Right hindlimb (tissue), 1 donor: ENCODE data around the gene ZNF263.
"Not testable (repeated sequence)": the region's sequence is repeated elsewhere in the genome, so short reads cannot be mapped to it uniquely, and the experiment has no call there.

Experiments used
- DNase-seq: peaks from one replicate; pipeline ENCODE4 v3.0.0-alpha.2; 2018

The ZNF263 gene

DNA sequence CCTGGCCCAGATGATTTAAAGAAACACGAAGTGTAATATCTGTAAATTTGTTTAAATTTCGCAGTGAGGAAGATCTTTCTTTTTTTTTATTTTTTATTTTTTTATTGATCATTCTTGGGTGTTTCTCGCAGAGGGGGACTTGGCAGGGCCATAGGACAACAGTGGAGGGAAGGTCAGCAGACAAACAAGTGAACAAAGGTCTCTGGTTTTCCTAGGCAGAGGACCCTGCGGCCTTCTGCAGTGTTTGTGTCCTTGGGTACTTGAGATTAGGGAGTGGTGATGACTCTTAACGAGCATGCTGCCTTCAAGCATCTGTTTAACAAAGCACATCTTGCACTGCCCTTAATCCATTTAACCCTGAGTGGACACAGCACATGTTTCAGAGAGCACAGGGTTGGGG, 12.6 kb upstream of the ZNF263 start:
- not testable (repeated sequence) for DNase-seq

DNA sequence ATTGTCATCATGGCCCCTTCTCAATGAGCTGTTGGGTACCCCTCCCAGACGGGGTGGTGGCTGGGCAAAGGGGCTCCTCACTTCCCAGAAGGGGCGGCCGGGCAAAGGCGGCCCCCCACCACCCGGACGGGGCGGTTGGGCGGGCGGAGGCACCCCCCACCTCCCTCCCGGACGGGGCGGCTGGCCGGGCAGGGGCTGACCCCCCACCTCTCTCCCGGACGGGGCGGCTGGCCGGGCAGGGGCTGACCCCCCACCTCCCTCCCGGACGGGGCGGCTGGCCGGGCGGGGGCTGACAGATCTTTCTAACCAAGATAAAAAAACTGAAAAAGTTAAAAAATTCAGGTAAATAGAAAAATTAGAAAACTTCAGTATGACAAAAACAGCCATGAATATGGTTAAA, 12.0 kb upstream of the ZNF263 start:
- not testable (repeated sequence) for DNase-seq

DNA sequence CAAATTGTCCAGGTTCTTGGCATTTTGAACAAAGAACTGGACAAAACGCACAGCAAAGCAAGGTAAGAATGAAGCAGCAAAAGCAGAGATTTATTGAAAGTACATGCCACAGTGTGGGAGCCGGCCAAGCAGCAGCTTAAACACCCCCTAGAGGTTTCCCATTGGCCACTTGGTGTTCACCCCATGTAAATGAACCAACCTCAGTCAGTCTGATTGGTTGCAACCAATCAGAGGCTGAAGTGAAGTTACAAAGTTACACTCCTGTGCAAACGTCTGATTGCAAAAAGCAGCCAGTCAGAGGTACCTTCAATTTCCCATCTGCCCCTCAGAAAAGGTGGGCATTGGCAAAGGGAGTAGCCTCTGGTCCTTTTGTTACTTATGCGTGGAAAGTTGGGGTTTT, 8.8 kb upstream of the ZNF263 start:
- no peak for DNase-seq

DNA sequence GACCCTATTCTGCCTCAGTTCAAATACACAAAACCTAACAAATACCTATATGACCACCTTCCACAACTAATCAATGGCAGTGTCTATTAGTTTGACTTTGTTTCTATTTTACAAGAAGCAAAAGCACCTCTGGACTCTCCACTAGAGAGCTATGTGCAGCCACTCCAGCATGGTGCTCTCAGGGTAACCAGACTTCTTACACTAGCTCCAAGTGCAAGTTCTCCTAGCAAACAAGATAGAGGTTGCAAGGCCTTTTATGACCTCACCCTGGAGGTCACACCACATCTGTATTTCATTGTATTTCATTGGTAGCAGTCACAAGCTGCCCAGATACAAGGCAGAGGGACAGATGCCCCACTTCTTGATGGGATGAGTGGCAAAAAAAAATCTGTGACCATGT, 8.3 kb upstream of the ZNF263 start:
- no peak for DNase-seq

DNA sequence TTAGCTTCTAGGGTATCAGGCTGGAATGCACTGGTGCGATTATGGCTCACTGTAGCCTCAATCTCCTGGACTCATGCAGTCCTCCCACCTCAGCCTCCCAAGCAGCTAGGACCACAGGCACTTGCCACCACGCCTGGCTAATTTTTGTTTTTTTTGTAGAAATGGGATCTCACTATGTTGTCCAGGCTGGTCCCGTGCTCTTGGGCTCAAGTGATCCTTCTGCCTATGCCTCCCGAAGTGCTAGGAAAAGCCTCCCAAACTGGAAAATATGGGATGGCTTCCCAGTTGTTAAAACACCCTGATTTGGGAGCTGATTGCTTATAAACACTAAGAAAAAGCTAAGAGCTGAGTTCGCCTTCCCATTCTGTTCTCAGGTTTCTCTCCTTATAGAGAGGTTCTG, 6.6 kb upstream of the ZNF263 start:
- DNase-seq, result no peak

DNA sequence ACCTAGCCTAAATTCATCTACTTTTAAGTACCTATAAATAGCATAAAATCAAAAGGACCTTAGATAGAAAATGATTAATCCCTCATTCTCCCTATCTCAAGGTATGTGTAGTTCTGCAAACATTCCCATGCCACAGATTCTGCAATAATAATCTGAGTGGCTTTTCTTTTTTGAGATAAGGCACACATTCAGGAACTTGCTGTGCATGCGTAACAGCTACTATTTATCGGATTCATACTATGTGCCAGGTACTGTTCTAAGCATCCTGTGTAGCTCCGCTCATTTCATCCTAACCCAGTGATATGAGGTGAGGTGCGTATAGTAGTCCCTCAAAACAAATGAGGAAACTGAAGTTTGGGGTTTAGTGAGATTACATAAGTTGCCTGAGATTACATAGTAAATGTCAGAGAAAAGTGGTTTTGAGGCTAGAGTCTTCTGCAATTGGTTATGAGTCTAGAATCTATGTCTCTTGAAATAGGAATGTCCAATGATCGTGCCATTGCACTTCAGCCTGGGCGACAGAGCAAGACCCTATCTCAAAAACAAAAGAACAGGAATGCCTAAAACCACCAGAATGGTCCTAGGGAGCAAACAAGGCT, 2.0 kb upstream of the ZNF263 start:
- DNase-seq, result no peak

DNA sequence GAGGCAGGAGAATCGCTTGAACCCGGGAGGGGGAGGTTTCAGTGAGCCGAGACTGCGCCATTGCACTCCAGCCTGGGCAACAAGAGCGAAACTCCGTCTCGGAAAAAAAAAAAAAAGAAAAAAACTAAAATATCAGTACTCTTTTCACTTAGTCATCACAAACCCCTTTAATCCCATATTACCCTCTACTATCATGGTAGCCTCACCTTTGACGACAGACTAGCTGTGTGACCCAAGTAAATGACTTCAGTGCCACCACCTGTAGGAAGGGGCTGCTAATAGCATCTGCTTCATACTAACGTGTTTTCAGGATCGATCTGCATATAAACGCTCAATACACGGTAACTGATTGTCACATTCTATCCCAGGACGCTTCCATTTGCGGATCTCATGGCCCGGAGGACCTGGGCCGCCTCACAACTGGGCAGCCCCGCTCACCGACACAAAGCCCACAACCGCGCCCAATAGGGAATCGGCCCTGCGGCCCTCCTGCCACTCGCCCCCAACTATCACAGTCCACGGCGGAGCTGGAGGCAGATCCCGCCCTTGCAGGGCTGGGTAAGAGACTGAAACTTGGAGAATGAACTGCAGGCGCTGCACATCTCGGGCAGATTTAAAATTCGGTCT, 1.1 kb upstream of the ZNF263 start:
- no peak for DNase-seq

DNA sequence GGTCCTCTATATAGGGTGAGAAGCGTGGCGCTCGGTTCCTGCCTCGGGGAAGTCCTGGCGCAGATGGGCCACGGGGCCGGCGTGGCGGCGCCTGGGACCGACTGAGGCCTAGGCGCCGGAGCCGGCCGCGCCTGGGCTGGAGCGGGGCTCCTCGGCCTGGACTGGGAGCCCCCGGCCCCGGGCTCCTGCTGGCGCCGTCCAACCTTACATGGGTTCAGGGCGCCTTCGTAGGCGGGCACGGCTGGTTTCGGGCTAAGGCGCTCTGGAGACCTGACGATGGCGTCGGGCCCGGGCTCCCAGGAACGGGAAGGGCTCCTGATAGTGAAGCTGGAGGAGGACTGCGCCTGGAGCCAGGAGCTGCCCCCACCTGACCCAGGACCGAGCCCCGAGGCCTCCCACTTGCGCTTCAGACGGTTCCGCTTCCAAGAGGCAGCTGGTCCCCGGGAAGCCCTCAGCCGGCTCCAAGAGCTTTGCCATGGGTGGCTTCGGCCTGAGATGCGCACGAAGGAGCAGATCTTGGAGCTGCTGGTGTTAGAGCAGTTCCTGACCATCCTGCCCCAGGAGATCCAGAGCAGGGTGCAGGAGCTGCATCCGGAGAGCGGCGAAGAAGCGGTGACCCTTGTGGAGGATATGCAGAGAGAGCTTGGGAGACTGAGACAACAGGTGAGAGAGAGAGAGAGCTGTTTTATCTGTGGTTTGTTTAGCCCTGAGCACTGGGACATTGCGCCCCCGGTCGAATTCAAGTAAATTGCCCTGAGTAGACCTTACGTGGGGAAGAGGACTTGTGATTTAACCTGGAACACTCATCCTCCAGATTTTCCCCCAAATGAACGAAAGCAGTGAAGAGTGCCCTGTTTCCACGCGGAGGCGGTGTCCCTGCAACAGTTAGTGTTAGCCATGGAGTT, 504 bp downstream of the ZNF263 start:
- DNase-seq, result no peak

DNA sequence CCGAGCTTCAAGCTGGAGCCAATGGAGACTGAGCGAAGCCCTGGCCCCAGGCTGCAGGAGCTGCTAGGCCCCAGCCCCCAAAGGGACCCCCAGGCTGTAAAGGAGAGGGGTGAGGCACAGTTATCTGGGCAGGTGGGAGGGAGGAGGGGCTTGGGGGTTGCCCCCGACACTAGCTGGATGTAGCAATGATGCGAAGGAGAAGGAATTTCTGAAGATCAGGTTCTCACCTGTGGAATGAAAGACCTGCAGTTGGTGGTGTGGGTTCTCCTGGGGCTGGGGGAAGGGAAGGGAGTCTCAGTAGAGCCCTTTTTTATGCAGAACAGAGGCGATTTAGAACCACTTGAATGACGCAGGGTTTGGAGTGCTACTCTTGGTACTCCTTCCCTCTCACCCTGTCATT, 1.8 kb downstream of the ZNF263 start:
- DNase-seq, result no peak

DNA sequence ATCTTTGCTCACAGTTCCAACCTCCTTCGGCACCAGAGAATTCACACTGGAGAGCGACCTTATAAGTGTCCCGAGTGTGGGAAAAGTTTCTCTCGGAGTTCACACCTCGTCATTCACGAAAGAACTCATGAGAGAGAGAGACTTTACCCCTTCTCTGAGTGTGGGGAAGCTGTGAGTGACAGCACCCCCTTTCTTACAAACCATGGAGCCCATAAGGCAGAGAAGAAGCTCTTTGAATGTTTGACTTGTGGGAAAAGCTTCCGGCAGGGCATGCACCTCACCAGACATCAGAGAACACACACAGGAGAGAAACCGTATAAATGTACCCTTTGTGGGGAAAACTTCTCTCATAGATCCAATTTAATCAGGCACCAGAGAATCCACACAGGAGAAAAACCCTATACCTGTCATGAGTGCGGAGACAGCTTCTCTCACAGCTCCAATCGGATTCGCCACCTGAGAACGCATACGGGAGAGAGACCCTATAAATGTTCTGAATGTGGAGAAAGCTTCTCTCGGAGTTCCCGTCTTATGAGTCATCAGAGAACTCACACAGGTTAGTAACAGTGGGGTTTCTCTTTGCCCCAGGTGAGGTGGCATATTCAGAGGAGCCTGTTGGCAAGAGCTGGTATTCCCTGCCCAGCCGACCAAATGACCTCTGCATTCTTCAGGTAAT, 6.8 kb downstream of the ZNF263 start:
- no peak for DNase-seq

DNA sequence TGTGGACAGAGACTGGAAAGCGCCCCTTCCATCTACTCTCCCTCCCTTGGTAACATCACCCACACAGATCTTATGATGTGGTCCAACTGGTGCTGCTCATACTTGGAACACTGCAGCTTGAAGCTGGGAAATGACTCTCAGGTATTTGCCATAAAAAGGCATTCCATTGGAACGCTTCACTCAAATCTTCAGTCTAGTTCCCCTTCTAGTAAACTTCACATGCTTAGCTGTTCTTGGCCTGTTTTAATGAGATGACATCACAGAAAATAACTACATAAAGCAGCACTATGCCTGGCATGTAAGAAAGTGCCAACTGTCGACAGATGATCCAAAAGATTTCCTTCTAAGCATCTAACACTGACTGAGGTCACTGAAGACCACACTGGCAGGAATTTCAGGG, 9.3 kb downstream of the ZNF263 start:
- DNase-seq, result no peak

DNA sequence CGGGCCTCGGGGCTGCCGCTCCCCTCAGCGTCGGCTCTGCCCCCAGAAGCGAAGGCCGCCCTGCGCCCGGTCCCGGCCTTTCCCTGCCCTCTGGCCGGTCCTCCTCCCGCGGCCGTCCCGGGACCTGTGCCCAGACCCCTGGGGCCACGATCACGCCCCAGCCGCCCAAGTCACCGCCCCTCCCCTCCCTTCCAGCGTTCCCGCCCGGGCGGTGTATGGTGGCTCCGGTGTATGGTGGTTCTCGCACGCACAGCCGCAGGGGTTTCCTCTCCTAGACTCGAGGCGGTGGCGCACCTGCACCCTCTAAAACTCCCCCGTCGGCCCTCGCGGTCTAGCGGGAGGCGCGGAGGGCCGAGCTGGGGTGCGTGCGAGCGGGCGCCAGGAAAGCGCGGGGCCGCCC, 11.9 kb downstream of the ZNF263 start:
- DNase-seq, result no peak

DNA sequence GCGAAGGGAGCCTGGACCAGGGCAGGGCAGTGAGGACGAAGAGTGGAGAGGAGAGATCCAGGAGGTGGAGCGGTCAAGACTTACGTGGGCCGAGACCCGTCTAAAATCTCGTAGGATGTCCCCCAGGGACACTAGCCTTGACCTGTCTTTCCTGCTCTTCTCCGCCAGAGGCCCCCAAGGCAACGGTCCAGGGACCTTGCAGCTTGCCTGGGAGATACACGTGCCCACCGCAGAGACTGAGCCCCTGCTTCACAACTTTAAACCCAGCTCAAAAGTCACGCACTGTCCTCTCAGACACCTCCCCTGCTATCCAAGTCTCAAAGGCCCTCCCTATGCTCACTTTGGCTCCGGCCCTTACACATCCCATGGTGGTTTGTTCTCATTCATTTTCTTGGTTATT, 12.5 kb downstream of the ZNF263 start:
- no peak for DNase-seq

DNA sequence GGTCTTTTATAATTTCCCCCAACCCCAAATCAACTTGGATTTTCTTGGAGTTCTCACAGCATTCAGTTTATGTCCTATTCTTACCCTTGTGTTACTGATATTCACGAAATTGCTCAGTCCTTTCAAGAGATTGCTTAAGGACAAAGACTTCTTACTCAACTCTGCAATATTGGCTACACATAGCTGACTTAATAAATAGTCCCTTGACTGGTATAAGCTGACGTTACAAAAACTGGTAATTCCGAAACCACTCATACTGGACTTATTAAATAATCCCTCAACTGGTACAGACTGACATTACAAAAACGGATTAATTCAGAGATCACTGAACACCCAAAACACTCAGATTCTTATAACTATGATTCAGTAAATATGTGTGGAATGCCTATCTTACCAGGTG, 21.1 kb downstream of the ZNF263 start:
- no peak for DNase-seq

DNA sequence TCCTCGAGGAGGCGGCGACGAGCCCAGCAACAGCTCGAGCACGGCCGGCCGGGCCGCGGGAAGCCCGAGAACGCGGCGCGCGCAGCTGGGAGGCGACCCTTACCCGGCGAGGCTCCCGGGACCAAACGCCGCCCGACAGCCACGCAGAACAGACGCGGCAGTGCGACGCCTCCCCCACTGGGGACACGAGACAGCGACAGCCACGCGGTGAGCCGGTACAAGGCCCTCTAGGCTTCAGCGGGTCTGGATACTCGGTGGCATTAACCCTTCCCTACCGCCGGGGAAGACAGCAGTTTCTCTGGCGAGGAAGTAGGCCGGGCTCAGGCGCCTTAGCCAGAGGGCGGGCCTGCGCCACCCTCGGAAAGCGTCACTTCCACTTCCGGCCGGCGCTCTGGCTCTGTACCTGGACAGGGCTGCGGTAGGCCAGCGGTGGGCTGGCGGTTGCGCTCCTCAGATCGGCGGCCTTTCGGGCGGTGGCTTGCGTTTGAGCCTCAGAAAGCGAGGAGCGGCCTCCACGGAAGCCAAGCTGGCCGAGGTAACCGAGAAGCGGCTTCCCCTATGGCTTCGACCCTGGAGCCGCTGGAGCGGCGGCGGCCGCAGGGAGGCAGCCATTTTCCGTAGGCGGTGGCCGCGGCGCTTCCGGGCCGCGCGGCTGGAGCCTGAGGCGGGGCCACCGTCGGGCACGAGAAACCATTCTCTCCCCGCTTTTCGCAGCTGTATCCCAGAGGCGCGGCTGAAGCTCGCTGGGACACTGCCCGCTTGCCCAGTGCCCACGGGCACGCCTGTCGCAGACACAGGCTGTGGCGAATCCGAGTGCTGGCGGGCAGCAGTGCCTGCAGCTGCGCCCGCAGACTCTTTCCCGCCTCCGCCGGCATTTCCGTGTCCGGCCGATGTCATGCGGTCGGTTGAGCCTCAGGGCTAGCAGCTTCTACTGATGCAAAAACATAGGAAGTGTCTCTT, 22.1 kb downstream of the ZNF263 start, which contains the start of the genes TIGD7 and ZNF75A:
Gene TIGD7 (minus strand): TSS at position 322 of the 960 bp plus-strand sequence. CDS start 4,816 bp downstream, outside the sequence.
Gene ZNF75A (plus strand): TSS at position 389 of the 960 bp plus-strand sequence. CDS start 2,932 bp downstream, outside the sequence.
- DNase-seq, result peak; percentile 93

DNA sequence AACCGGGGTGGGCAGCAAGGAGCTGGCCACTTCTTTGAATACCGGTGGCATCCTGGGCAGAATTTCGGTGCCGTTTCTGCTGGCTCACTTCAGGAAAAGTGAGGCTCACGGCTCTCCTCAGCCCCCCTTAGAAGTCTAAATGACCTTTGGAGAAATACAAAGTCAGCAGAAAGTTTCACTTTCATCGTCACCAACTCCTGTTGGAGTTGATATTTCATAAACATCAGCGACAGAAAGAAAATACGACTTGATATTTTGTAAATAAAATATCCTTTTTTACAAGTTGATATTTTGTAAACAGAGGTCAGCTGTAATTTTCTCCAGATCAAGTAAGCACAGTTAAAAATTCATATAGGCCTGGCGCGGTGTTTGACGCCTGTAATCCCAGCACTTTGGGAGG, 22.8 kb downstream of the ZNF263 start:
- no peak for DNase-seq

DNA sequence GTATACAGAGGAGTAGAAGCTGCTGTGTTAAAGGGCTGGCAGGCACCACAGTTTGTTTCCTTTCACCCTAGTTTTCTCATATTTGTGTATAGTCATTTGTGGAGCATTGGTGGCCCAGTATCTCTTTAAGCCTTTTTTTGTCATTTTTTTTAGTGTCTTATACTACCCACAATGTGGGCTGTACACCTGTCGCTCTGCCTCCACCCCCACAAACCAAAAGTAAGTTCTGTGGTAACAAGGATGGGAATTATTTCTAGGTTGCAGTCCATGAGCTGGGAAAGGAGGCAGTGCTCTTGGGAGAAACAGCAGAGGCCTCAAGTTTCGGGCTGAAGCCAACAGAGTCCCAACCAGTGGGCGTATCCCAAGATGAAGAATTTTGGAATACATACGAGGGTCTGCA, 28.2 kb downstream of the ZNF263 start:
- no peak for DNase-seq

DNA sequence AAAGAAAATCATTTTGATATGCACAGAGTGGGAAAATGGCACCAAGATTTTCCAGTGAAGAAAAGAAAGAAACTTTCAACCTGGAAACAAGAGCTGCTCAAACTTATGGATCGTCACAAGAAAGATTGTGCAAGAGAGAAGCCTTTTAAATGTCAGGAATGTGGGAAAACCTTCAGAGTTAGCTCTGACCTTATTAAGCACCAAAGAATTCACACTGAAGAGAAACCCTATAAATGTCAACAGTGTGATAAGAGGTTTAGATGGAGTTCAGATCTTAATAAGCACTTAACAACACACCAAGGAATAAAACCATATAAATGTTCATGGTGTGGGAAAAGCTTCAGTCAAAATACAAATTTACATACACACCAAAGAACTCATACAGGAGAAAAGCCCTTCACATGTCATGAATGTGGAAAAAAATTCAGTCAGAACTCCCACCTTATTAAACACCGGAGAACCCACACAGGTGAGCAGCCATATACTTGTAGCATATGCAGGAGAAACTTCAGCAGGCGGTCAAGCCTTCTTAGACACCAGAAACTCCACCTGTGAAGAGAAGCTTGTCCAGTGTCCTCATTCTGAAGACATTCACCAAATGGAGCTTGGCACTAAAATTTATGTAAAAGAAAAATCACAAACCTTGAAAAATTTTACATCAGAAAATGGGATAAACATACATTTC, 34.2 kb downstream of the ZNF263 start:
- DNase-seq, result no peak

DNA sequence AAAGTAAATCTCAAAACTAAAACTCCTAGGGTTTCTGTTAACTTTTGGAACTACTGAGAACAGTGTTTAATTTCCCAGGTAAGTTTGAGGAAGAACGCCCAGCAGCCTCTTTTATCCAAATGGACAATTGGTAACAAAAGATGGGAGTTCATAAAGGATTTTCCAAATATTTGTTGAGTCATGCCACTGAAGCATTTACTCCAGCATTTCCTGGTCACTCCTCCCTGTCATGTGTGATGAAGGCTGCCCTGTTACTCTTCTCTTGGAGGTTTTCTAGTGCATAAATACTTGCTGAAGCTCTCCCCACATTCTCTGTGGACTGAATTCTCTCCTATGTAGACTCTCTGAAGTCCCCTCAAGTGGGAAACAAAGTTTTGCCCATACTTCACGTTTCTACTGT, 38.5 kb downstream of the ZNF263 start:
- no peak for DNase-seq

DNA sequence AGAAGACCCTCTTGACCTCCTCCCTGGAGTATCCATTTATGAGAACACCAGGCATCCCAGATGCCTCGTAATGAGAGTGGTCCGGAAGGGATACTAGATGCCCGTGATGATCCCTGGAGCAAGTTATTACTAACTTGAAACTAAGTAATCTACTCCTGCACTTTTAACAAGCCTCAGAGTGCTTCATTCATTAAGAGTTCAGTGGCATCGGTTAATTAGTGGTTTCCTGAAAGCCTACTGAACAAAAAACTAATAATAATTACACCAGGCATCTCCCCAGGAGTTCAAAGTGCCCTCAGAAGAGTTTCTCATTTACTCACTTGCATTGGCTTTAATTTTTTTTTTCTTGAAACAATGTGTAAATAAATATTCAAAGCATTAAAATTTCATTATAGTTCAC, 44.2 kb downstream of the ZNF263 start:
- DNase-seq, result no peak

DNA sequence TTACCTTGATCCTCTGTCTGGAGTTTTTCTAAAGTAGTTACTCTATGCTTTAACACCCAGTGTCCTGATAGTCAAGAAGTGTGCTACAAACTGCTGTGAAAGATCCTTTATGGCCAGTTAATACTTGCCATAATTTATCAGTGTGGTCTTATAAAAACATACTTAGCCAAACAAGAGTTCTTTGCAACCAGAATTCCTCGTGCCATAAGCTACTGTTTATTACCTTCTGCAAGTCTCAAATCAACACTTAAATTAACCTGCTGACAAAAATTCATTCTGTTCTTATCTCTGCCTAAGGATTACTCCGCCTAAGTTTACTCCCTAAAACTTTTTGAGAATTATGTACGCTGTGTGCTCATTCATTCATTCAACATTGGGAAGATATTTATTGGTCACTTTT, 44.8 kb downstream of the ZNF263 start:
- no peak for DNase-seq
